Measurements from ENCODE around the gene NDRG4. TPM values are rescaled to one million over a fixed set of nuclear protein-coding genes. Genes with fewer than 3 reads are reported as not detected.

NDRG4 gene
- polyA plus RNA-seq, 1 donor from 2014 or later, result 507 TPM

- H3K27me3 ChIP-seq (ENCODE audit: insufficient read depth, low read depth, low read length), result no peaks in the 10 kb centered on the region
- H4K20me1 ChIP-seq (ENCODE audit: insufficient read depth), result no peaks in the 10 kb centered on the region
- no peaks in the 10 kb centered on the region for H3F3A ChIP-seq (ENCODE audit: insufficient read depth, low read length, poor library complexity, severe bottlenecking)
- no peak overlapping the region for H3K4me3 ChIP-seq (ENCODE audit: low read length)
- H2AFZ ChIP-seq (ENCODE audit: low read depth, low read length), result no peak overlapping the region
- H3K9me3 ChIP-seq (ENCODE audit: low read length), result no peaks in the 10 kb centered on the region
- H3K79me2 ChIP-seq (replicated peaks; ENCODE audit: insufficient read depth, low read length), result no peaks in the 10 kb centered on the region
- H3K27ac ChIP-seq (ENCODE audit: low read length), result no peak overlapping the region
- no peak overlapping the region for H3K9ac ChIP-seq (ENCODE audit: low read length)
- no peak for TF ChIP-seq EZH2 (IDR thresholded peaks at IDR 0.05; ENCODE audit: borderline replicate concordance, insufficient read depth, low read length, poor library complexity, severe bottlenecking)
- TF ChIP-seq RAD21 (conservative IDR thresholded peaks at IDR 0.05), result no peak
- no peak for TF ChIP-seq REST (IDR thresholded peaks at IDR 0.05; ENCODE audit: borderline replicate concordance)
- TF ChIP-seq TAF1 (IDR thresholded peaks at IDR 0.05; ENCODE audit: low read depth), result no peak
- TF ChIP-seq POLR2AphosphoS5 (IDR thresholded peaks at IDR 0.05), result no peak
- TF ChIP-seq CTCF (IDR thresholded peaks at IDR 0.05; ENCODE audit: poor library complexity, severe bottlenecking), result no peak
- H3K4me2 ChIP-seq (ENCODE audit: low read length), result no peak overlapping the region
- H3K36me3 ChIP-seq (ENCODE audit: insufficient read depth, low read length), result peaks cover 14% of the 10 kb centered on the region
- H3K9me2 ChIP-seq (ENCODE audit: insufficient read depth, low read length), result no peaks in the 10 kb centered on the region
Measured at GRCh38 chr16:58533751-58534470, 34.0 kb downstream of the NDRG4 start.

- Histone ChIP-seq H3K27me3 (ENCODE audit: insufficient read depth, low read depth, low read length) (no peaks in the 10 kb centered on the region), H3K4me2 (ENCODE audit: low read length) (no peak overlapping the region), H4K20me1 (ENCODE audit: insufficient read depth) (no peaks in the 10 kb centered on the region), H3K79me2 (replicated peaks; ENCODE audit: insufficient read depth, low read length) (no peaks in the 10 kb centered on the region), H3K9me3 (ENCODE audit: low read length) (no peaks in the 10 kb centered on the region), H3K27ac (ENCODE audit: low read length) (no peak overlapping the region), H3K4me3 (ENCODE audit: low read length) (no peak overlapping the region), H3K9ac (ENCODE audit: low read length) (no peak overlapping the region), H3F3A (ENCODE audit: insufficient read depth, low read length, poor library complexity, severe bottlenecking) (no peaks in the 10 kb centered on the region), H3K9me2 (ENCODE audit: insufficient read depth, low read length) (no peaks in the 10 kb centered on the region), H3K36me3 (ENCODE audit: insufficient read depth, low read length) (peaks cover 19% of the 10 kb centered on the region), H2AFZ (ENCODE audit: low read depth, low read length) (no peak overlapping the region)
- TF ChIP-seq CTCF (IDR thresholded peaks at IDR 0.05; ENCODE audit: poor library complexity, severe bottlenecking) (no peak), EZH2 (IDR thresholded peaks at IDR 0.05; ENCODE audit: borderline replicate concordance, insufficient read depth, low read length, poor library complexity, severe bottlenecking) (no peak), RAD21 (conservative IDR thresholded peaks at IDR 0.05) (no peak), TAF1 (IDR thresholded peaks at IDR 0.05; ENCODE audit: low read depth) (no peak), POLR2AphosphoS5 (IDR thresholded peaks at IDR 0.05) (no peak), EP300 (conservative IDR thresholded peaks at IDR 0.05; ENCODE audit: poor library complexity, severe bottlenecking) (no peak), REST (IDR thresholded peaks at IDR 0.05; ENCODE audit: borderline replicate concordance) (no peak), MXI1 (conservative IDR thresholded peaks at IDR 0.05; ENCODE audit: poor library complexity, severe bottlenecking) (no peak), SMC3 (conservative IDR thresholded peaks at IDR 0.05; ENCODE audit: poor library complexity) (no peak)
Measured at GRCh38 chr16:58535100-58535499, 35.2 kb downstream of the NDRG4 start.

Measured in neural cell (in vitro differentiated cells).